Measurements from ENCODE around the gene COL6A3.

The COL6A3 gene

GRCh38 chr2:237440819-237441281, 26.9 kb upstream of the COL6A3 start:
- Histone ChIP-seq H3K27me3 (ENCODE audit: control insufficient read depth in 1 of 2, insufficient read depth in 2 of 2, low read length in 2 of 2) (no peaks in the 10 kb centered on the region), H3K4me1 (ENCODE audit: insufficient read depth, low read length) (peaks cover 10% of the 10 kb centered on the region), H3K4me3 (ENCODE audit: low read depth in 1 of 2, low read length in 2 of 2) (no peak overlapping the region), H3K27ac (ENCODE audit: low read depth, low read length) (no peak overlapping the region), H3K9ac (ENCODE audit: low read length) (no peak overlapping the region), H3K36me3 (ENCODE audit: insufficient read depth, low read length) (no peaks in the 10 kb centered on the region), H3K9me3 (ENCODE audit: low read length) (no peaks in the 10 kb centered on the region)

- H3K27ac ChIP-seq (ENCODE audit: low read depth, low read length): no peak overlapping the region
- H3K4me3 ChIP-seq (ENCODE audit: low read depth in 1 of 2, low read length in 2 of 2): no peak overlapping the region
- H3K36me3 ChIP-seq (ENCODE audit: insufficient read depth, low read length): no peaks in the 10 kb centered on the region
- peaks cover 32% of the 10 kb centered on the region for H3K4me1 ChIP-seq (ENCODE audit: insufficient read depth, low read length)
- H3K9ac ChIP-seq (ENCODE audit: low read length): no peak overlapping the region
- no peaks in the 10 kb centered on the region for H3K27me3 ChIP-seq (ENCODE audit: control insufficient read depth in 1 of 2, insufficient read depth in 2 of 2, low read length in 2 of 2)
- no peaks in the 10 kb centered on the region for H3K9me3 ChIP-seq (ENCODE audit: low read length)
Observed at GRCh38 chr2:237438080-237438940, 24.3 kb upstream of the COL6A3 start.

- Histone ChIP-seq H3K27me3 (ENCODE audit: control insufficient read depth in 1 of 2, insufficient read depth in 2 of 2, low read length in 2 of 2) (no peaks in the 10 kb centered on the region), H3K4me3 (ENCODE audit: low read depth in 1 of 2, low read length in 2 of 2) (no peak overlapping the region), H3K9ac (ENCODE audit: low read length) (no peak overlapping the region), H3K9me3 (ENCODE audit: low read length) (no peaks in the 10 kb centered on the region), H3K27ac (ENCODE audit: low read depth, low read length) (no peak overlapping the region), H3K4me1 (ENCODE audit: insufficient read depth, low read length) (peaks cover 38% of the 10 kb centered on the region), H3K36me3 (ENCODE audit: insufficient read depth, low read length) (no peaks in the 10 kb centered on the region)
Observed at GRCh38 chr2:237437566-237437965, 23.6 kb upstream of the COL6A3 start.

GRCh38 chr2:237435844-237436587, 22.1 kb upstream of the COL6A3 start:
- Histone ChIP-seq H3K36me3 (ENCODE audit: insufficient read depth, low read length) (no peaks in the 10 kb centered on the region), H3K4me1 (ENCODE audit: insufficient read depth, low read length) (peaks cover 41% of the 10 kb centered on the region), H3K4me3 (ENCODE audit: low read depth in 1 of 2, low read length in 2 of 2) (no peak overlapping the region), H3K9ac (ENCODE audit: low read length) (no peak overlapping the region), H3K27me3 (ENCODE audit: control insufficient read depth in 1 of 2, insufficient read depth in 2 of 2, low read length in 2 of 2) (no peaks in the 10 kb centered on the region), H3K27ac (ENCODE audit: low read depth, low read length) (no peak overlapping the region), H3K9me3 (ENCODE audit: low read length) (no peaks in the 10 kb centered on the region)

- peak overlapping the region; percentile 27 for H3K27ac ChIP-seq (ENCODE audit: low read depth, low read length)
- no peaks in the 10 kb centered on the region for H3K36me3 ChIP-seq (ENCODE audit: insufficient read depth, low read length)
- peaks cover 41% of the 10 kb centered on the region for H3K4me1 ChIP-seq (ENCODE audit: insufficient read depth, low read length)
- H3K4me3 ChIP-seq (ENCODE audit: low read depth in 1 of 2, low read length in 2 of 2): no peak overlapping the region
- H3K9ac ChIP-seq (ENCODE audit: low read length): no peak overlapping the region
- no peaks in the 10 kb centered on the region for H3K27me3 ChIP-seq (ENCODE audit: control insufficient read depth in 1 of 2, insufficient read depth in 2 of 2, low read length in 2 of 2)
- no peaks in the 10 kb centered on the region for H3K9me3 ChIP-seq (ENCODE audit: low read length)
Observed at GRCh38 chr2:237434866-237435311, 20.9 kb upstream of the COL6A3 start.

GRCh38 chr2:237433920-237434676, 20.1 kb upstream of the COL6A3 start:
- no peaks in the 10 kb centered on the region for H3K9me3 ChIP-seq (ENCODE audit: low read length)
- H3K36me3 ChIP-seq (ENCODE audit: insufficient read depth, low read length): no peaks in the 10 kb centered on the region
- no peak overlapping the region for H3K27ac ChIP-seq (ENCODE audit: low read depth, low read length)
- peaks cover 41% of the 10 kb centered on the region for H3K4me1 ChIP-seq (ENCODE audit: insufficient read depth, low read length)
- no peak overlapping the region for H3K9ac ChIP-seq (ENCODE audit: low read length)
- H3K27me3 ChIP-seq (ENCODE audit: control insufficient read depth in 1 of 2, insufficient read depth in 2 of 2, low read length in 2 of 2): no peaks in the 10 kb centered on the region
- H3K4me3 ChIP-seq (ENCODE audit: low read depth in 1 of 2, low read length in 2 of 2): no peak overlapping the region

- H3K27me3 ChIP-seq (ENCODE audit: control insufficient read depth in 1 of 2, insufficient read depth in 2 of 2, low read length in 2 of 2): no peaks in the 10 kb centered on the region
- no peak overlapping the region for H3K27ac ChIP-seq (ENCODE audit: low read depth, low read length)
- no peak overlapping the region for H3K4me3 ChIP-seq (ENCODE audit: low read depth in 1 of 2, low read length in 2 of 2)
- H3K4me1 ChIP-seq (ENCODE audit: insufficient read depth, low read length): peaks cover 41% of the 10 kb centered on the region
- no peaks in the 10 kb centered on the region for H3K36me3 ChIP-seq (ENCODE audit: insufficient read depth, low read length)
- H3K9ac ChIP-seq (ENCODE audit: low read length): no peak overlapping the region
- H3K9me3 ChIP-seq (ENCODE audit: low read length): no peaks in the 10 kb centered on the region
Observed at GRCh38 chr2:237432484-237433092, 18.6 kb upstream of the COL6A3 start.

- no peaks in the 10 kb centered on the region for H3K9me3 ChIP-seq (ENCODE audit: low read length)
- H3K4me3 ChIP-seq (ENCODE audit: low read depth in 1 of 2, low read length in 2 of 2): no peak overlapping the region
- H3K9ac ChIP-seq (ENCODE audit: low read length): no peak overlapping the region
- peaks cover 41% of the 10 kb centered on the region for H3K4me1 ChIP-seq (ENCODE audit: insufficient read depth, low read length)
- H3K27ac ChIP-seq (ENCODE audit: low read depth, low read length): no peak overlapping the region
- no peaks in the 10 kb centered on the region for H3K27me3 ChIP-seq (ENCODE audit: control insufficient read depth in 1 of 2, insufficient read depth in 2 of 2, low read length in 2 of 2)
- H3K36me3 ChIP-seq (ENCODE audit: insufficient read depth, low read length): no peaks in the 10 kb centered on the region
Observed at GRCh38 chr2:237431837-237432236, 17.9 kb upstream of the COL6A3 start.

GRCh38 chr2:237431372-237431771, 17.4 kb upstream of the COL6A3 start:
- no peaks in the 10 kb centered on the region for H3K9me3 ChIP-seq (ENCODE audit: low read length)

GRCh38 chr2:237430861-237431260, 16.9 kb upstream of the COL6A3 start:
- H3K9ac ChIP-seq (ENCODE audit: low read length): no peak overlapping the region
- peaks cover 35% of the 10 kb centered on the region for H3K4me1 ChIP-seq (ENCODE audit: insufficient read depth, low read length)
- H3K36me3 ChIP-seq (ENCODE audit: insufficient read depth, low read length): no peaks in the 10 kb centered on the region
- H3K27me3 ChIP-seq (ENCODE audit: control insufficient read depth in 1 of 2, insufficient read depth in 2 of 2, low read length in 2 of 2): no peaks in the 10 kb centered on the region
- H3K4me3 ChIP-seq (ENCODE audit: low read depth in 1 of 2, low read length in 2 of 2): no peak overlapping the region
- H3K27ac ChIP-seq (ENCODE audit: low read depth, low read length): no peak overlapping the region
- no peaks in the 10 kb centered on the region for H3K9me3 ChIP-seq (ENCODE audit: low read length)

More at GRCh38 chr2:237431372-237431771, 17.4 kb upstream of the COL6A3 start:
- Histone ChIP-seq H3K9ac (ENCODE audit: low read length) (no peak overlapping the region), H3K27ac (ENCODE audit: low read depth, low read length) (no peak overlapping the region), H3K4me3 (ENCODE audit: low read depth in 1 of 2, low read length in 2 of 2) (no peak overlapping the region), H3K4me1 (ENCODE audit: insufficient read depth, low read length) (peaks cover 39% of the 10 kb centered on the region), H3K27me3 (ENCODE audit: control insufficient read depth in 1 of 2, insufficient read depth in 2 of 2, low read length in 2 of 2) (no peaks in the 10 kb centered on the region), H3K36me3 (ENCODE audit: insufficient read depth, low read length) (no peaks in the 10 kb centered on the region)

GRCh38 chr2:237429753-237430152, 15.8 kb upstream of the COL6A3 start:
- H3K9me3 ChIP-seq (ENCODE audit: low read length): no peaks in the 10 kb centered on the region
- no peak overlapping the region for H3K4me3 ChIP-seq (ENCODE audit: low read depth in 1 of 2, low read length in 2 of 2)
- peaks cover 32% of the 10 kb centered on the region for H3K4me1 ChIP-seq (ENCODE audit: insufficient read depth, low read length)
- H3K36me3 ChIP-seq (ENCODE audit: insufficient read depth, low read length): no peaks in the 10 kb centered on the region
- no peaks in the 10 kb centered on the region for H3K27me3 ChIP-seq (ENCODE audit: control insufficient read depth in 1 of 2, insufficient read depth in 2 of 2, low read length in 2 of 2)
- no peak overlapping the region for H3K27ac ChIP-seq (ENCODE audit: low read depth, low read length)
- H3K9ac ChIP-seq (ENCODE audit: low read length): no peak overlapping the region

Data from muscle layer of colon (tissue), 2 donors.